Measurements from ENCODE around the gene GARIN5A. TPM values are rescaled to one million over a fixed set of nuclear protein-coding genes. Genes with fewer than 3 reads are reported as not detected.

Gene GARIN5A
- total RNA-seq, 4 donors from 2014 or later = 0.53 to 2.0 (median 1.5) TPM

- Histone ChIP-seq H3K27ac (no peak overlapping the region), H3K4me1 (no peaks in the 10 kb centered on the region), H3K36me3 (no peaks in the 10 kb centered on the region), H3K9me3 (no peaks in the 10 kb centered on the region), H3K4me3 (no peak overlapping the region), H3K27me3 (peaks cover 0 to 71% (median 5%) of the 10 kb centered on the region in 4 donors)
- WGBS, 2 donors = 45% methylated on average over 2 of the region's 32 CpGs; no CpG with 5 or more reads in 1 of the 2 donors
- intact Hi-C loops (cut with DNase I) = no loop called here
- no peak for TF ChIP-seq CTCF (IDR thresholded peaks at IDR 0.05)
- no peak for TF ChIP-seq POLR2A (IDR thresholded peaks at IDR 0.05)
- DNase-seq = no peak
Measured at GRCh38 chr19:50459067-50459456, 17.6 kb downstream of the GARIN5A start.

- H3K4me3 ChIP-seq = no peak overlapping the region
- H3K27ac ChIP-seq = no peak overlapping the region
- peaks cover 0 to 71% (median 5%) of the 10 kb centered on the region in 4 donors for H3K27me3 ChIP-seq
- no peaks in the 10 kb centered on the region for H3K36me3 ChIP-seq
- WGBS, 2 donors = 36 to 41% methylated on average over 16 to 21 of the region's 50 CpGs
- H3K4me1 ChIP-seq = no peaks in the 10 kb centered on the region
- H3K9me3 ChIP-seq = no peaks in the 10 kb centered on the region
- no peak for TF ChIP-seq POLR2A (IDR thresholded peaks at IDR 0.05)
- no peak for TF ChIP-seq CTCF (IDR thresholded peaks at IDR 0.05)
- no peak for DNase-seq
- intact Hi-C loops (cut with DNase I) = no loop called here
Measured at GRCh38 chr19:50458396-50459066, 18.1 kb downstream of the GARIN5A start.

GRCh38 chr19:50457300-50457699 is 19.3 kb downstream of the GARIN5A start:
- H3K4me3 ChIP-seq = no peak overlapping the region
- no peaks in the 10 kb centered on the region for H3K36me3 ChIP-seq
- peaks cover 0 to 62% (median 5%) of the 10 kb centered on the region in 4 donors for H3K27me3 ChIP-seq
- intact Hi-C loops (cut with DNase I) = no loop called here
- WGBS, 2 donors = 65 to 83% methylated on average over 2 to 3 of the region's 5 CpGs
- TF ChIP-seq POLR2A (IDR thresholded peaks at IDR 0.05) (no peak), CTCF (IDR thresholded peaks at IDR 0.05) (no peak)
- DNase-seq = no peak
- no peaks in the 10 kb centered on the region for H3K9me3 ChIP-seq
- no peaks in the 10 kb centered on the region for H3K4me1 ChIP-seq
- no peak overlapping the region for H3K27ac ChIP-seq

GRCh38 chr19:50455992-50456391 is 20.7 kb downstream of the GARIN5A start:
- Histone ChIP-seq H3K9me3 (no peaks in the 10 kb centered on the region), H3K4me3 (no peak overlapping the region), H3K27ac (no peak overlapping the region), H3K36me3 (no peaks in the 10 kb centered on the region), H3K27me3 (peaks cover 0 to 60% (median 5%) of the 10 kb centered on the region in 4 donors), H3K4me1 (no peaks in the 10 kb centered on the region)
- 62 to 76% methylated on average over 2 of the region's 2 CpGs for WGBS, 2 donors
- DNase-seq = no peak
- intact Hi-C loops (cut with DNase I) = no loop called here
- TF ChIP-seq CTCF (IDR thresholded peaks at IDR 0.05) = no peak
- no peak for TF ChIP-seq POLR2A (IDR thresholded peaks at IDR 0.05)

GRCh38 chr19:50453243-50453642 is 23.4 kb downstream of the GARIN5A start:
- no peaks in the 10 kb centered on the region for H3K36me3 ChIP-seq
- no peak for DNase-seq
- H3K9me3 ChIP-seq = no peaks in the 10 kb centered on the region
- no peak for TF ChIP-seq POLR2A (IDR thresholded peaks at IDR 0.05)
- no peak for TF ChIP-seq CTCF (IDR thresholded peaks at IDR 0.05)
- no peaks in the 10 kb centered on the region for H3K4me1 ChIP-seq
- peaks cover 0 to 42% (median 2%) of the 10 kb centered on the region in 4 donors for H3K27me3 ChIP-seq
- intact Hi-C loops (cut with DNase I) = no loop called here
- WGBS, 2 donors = 100% methylated on average over 2 of the region's 3 CpGs; no CpG with 5 or more reads in 1 of the 2 donors
- no peak overlapping the region for H3K4me3 ChIP-seq
- H3K27ac ChIP-seq = no peak overlapping the region
